OCI-LY1 (cell line): ENCODE results near the gene RNF115.

Experiments
- EZH2 ChIP-seq: fragments of 200-600 bp; sonication (generic), shearing (Covaris generic); IDR thresholded peaks from 2 replicates; pipeline ENCODE4 v1.8.0; 2017; ENCODE audit warnings: borderline replicate concordance, mixed run types, mild to moderate bottlenecking, antibody characterized with exemption, low read length, moderate library complexity, mixed read lengths
- TF ChIP-seq, protein P1 (sequence below): fragments of 200-600 bp; sonication (generic), shearing (Covaris generic); IDR thresholded peaks from 2 replicates; pipeline ENCODE4 v1.5.1; 2017; ENCODE audit warnings: mild to moderate bottlenecking, antibody characterized with exemption, low read length, moderate library complexity, mixed read lengths

GRCh38 chr1:145837656-145838055, 13.8 kb upstream of the RNF115 start:
- TF ChIP-seq, protein P1, sequence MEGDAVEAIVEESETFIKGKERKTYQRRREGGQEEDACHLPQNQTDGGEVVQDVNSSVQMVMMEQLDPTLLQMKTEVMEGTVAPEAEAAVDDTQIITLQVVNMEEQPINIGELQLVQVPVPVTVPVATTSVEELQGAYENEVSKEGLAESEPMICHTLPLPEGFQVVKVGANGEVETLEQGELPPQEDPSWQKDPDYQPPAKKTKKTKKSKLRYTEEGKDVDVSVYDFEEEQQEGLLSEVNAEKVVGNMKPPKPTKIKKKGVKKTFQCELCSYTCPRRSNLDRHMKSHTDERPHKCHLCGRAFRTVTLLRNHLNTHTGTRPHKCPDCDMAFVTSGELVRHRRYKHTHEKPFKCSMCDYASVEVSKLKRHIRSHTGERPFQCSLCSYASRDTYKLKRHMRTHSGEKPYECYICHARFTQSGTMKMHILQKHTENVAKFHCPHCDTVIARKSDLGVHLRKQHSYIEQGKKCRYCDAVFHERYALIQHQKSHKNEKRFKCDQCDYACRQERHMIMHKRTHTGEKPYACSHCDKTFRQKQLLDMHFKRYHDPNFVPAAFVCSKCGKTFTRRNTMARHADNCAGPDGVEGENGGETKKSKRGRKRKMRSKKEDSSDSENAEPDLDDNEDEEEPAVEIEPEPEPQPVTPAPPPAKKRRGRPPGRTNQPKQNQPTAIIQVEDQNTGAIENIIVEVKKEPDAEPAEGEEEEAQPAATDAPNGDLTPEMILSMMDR, result no peak
- no peak for TF ChIP-seq EZH2
